ENCODE measurements around the gene TROAP.

TROAP gene

DNA sequence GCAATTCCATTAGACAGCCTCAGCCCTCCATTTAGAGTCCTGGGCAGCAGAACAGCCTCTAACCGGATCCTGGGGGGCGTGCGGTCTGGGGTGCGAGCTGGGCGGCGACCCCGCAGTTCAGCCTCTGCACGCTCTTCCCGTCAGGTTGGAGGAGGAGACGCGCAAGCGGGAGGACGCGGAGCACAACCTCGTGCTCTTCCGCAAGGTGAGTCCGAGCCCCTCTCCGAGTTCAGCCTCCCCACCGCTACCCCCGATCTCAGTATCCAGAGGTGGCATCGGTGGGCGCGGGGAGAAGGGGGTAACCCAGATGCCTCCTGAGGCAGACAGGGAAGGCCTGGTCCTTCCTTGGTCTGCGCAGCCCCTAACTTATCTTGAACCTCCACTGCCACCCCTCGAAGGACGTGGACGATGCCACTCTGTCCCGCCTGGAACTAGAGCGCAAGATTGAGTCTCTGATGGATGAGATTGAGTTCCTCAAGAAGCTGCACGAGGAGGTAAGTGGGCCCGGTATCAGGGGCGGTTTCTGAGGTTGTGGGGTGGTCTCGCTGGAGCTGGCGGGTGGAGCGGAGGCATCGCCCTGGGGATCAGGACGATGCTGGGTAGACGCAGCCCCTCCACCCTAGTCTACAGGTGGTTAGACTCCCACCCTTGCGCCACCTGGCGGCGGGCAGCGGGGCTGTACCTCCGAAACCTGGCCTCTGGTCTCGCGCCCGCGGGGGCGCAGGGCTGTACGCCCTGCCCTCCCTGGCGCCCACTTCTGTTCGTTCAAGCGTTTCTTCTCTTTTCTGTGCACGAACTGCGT lies 26.8 kb upstream of the TROAP start:
- TF ChIP-seq ZFX (IDR thresholded peaks at IDR 0.05), result no peak
- TF ChIP-seq, protein P1, sequence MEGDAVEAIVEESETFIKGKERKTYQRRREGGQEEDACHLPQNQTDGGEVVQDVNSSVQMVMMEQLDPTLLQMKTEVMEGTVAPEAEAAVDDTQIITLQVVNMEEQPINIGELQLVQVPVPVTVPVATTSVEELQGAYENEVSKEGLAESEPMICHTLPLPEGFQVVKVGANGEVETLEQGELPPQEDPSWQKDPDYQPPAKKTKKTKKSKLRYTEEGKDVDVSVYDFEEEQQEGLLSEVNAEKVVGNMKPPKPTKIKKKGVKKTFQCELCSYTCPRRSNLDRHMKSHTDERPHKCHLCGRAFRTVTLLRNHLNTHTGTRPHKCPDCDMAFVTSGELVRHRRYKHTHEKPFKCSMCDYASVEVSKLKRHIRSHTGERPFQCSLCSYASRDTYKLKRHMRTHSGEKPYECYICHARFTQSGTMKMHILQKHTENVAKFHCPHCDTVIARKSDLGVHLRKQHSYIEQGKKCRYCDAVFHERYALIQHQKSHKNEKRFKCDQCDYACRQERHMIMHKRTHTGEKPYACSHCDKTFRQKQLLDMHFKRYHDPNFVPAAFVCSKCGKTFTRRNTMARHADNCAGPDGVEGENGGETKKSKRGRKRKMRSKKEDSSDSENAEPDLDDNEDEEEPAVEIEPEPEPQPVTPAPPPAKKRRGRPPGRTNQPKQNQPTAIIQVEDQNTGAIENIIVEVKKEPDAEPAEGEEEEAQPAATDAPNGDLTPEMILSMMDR (conservative IDR thresholded peaks at IDR 0.05), result no peak; the same call in 1 of the 2 replicates
- H3K27ac ChIP-seq, result no peak overlapping the region

DNA sequence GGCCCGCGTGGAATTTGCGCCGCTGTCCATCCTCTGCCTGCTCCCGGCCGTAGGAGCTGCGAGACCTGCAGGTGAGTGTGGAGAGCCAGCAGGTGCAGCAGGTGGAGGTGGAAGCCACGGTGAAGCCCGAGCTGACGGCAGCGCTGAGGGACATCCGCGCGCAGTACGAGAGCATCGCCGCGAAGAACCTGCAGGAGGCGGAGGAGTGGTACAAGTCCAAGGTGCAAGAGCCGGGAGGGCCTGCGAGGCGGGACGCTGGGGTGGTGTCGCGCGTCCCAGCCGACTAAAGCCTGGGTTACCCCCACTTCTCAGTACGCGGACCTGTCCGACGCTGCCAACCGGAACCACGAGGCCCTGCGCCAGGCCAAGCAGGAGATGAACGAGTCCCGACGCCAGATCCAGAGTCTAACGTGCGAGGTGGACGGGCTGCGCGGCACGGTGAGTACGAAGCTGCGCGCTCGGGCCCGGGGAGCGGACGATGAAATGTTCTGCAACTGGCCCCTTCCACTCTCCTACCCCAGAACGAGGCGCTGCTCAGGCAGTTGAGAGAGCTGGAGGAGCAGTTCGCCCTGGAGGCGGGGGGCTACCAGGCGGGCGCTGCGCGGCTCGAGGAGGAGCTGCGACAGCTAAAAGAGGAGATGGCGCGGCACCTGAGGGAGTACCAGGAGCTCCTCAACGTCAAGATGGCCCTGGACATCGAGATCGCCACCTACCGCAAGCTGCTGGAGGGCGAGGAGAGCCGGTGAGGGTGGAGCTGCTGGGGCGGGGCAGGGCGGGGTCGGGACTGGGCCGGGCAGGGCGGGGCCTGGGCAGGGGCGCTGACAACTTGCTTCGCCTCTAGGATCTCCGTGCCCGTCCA lies 26.0 kb upstream of the TROAP start:
- TF ChIP-seq, protein P1 (conservative IDR thresholded peaks at IDR 0.05), result no peak; the same call in 1 of the 2 replicates
- TF ChIP-seq ZFX (IDR thresholded peaks at IDR 0.05), result no peak

DNA sequence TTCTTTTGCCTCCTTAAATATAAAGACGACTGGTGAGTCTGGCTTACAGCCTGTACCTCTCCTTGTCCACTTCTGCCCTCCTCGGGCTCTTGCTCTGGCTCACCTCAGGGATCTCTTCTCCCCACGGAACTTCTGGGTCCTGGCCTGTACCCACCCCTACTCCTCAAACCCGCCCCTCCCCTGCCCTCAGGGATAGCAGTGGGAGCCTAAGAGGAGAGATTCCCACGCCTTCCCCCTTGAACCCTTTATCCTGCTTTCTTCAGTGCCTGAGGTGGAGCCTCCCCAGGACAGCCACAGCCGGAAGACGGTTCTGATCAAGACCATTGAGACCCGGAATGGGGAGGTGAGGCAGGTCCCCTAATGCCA lies 25.4 kb upstream of the TROAP start:
- no peak overlapping the region for H3K27ac ChIP-seq
- no peak for TF ChIP-seq ZFX (IDR thresholded peaks at IDR 0.05)
- TF ChIP-seq, protein P1 (conservative IDR thresholded peaks at IDR 0.05), result no peak

More for the DNA sequence above, 26.0 kb upstream of the TROAP start:
- no peak overlapping the region for H3K27ac ChIP-seq

DNA sequence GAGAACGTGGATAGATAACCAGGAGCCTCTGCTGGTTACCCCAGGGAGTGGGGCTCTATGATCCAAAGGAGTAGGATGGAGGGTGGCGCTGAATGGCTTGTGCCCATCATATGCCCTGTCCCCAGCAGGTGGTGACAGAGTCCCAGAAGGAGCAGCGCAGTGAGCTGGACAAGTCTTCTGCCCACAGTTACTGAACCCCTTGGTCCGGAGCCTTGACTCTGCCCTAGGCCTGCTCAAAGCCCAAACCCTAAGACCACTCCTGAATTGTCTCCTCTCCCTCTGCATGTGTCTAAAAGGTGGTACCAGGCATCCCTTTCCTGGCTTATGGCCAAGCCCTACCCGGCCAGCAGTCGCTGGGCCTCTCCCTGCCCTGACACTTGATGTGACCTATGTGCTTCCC lies 24.9 kb upstream of the TROAP start:
- no peak overlapping the region for H3K27ac ChIP-seq
- TF ChIP-seq ZFX (IDR thresholded peaks at IDR 0.05), result no peak
- TF ChIP-seq, protein P1 (conservative IDR thresholded peaks at IDR 0.05), result peak; percentile 17; the same call in 1 of the 2 replicates

DNA sequence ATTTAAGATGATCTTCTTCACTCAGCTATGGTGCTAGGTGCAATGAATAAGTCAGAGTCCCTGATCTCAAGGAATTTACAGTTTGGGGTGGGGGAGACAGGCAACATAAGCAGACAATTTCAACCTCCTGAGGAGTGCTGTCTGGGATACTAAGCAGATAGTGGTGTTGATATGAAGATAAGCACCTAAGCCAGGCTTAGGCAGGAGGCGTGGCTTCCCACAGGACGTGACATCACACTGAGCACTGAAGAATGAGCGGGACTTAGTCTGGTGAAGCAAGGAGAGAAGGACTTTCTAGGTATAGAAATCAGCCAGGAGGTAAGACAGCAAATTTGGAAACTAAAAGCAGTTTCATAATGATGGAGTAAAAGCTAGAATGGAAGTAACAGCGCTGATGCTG lies 21.3 kb upstream of the TROAP start:
- H3K27ac ChIP-seq, result no peak overlapping the region
- no peak for TF ChIP-seq ZFX (IDR thresholded peaks at IDR 0.05)
- TF ChIP-seq, protein P1 (conservative IDR thresholded peaks at IDR 0.05), result no peak

DNA sequence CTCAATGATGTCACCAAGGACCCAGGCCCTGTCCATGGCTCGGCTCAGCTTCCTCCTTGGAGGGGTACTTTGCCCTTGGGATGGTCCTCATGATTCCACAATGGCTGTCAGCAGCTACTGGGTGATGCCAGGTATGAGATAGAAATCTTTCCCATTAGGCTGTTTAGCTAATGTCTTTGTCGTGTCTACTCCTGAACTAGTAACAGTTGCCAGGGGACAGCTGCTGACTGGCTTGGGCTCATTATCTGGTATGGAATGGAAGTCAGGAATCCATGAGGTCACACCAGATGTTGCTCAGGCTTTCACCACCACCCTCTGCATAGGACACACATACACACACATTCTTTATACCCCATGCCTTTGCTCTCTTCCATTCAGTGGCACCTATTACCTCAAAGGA lies 18.9 kb upstream of the TROAP start:
- H3K27ac ChIP-seq, result no peak overlapping the region
- no peak for TF ChIP-seq ZFX (IDR thresholded peaks at IDR 0.05)
- TF ChIP-seq, protein P1 (conservative IDR thresholded peaks at IDR 0.05), result no peak

All from C4-2B (cell line).